ENCODE measurements around the gene RBBP4. TPM values are rescaled to one million over a fixed set of nuclear protein-coding genes. Genes with fewer than 3 reads are reported as not detected.

RBBP4 gene
- total RNA-seq, 2 donors from 2014 or later: 521 to 678 TPM

DNA sequence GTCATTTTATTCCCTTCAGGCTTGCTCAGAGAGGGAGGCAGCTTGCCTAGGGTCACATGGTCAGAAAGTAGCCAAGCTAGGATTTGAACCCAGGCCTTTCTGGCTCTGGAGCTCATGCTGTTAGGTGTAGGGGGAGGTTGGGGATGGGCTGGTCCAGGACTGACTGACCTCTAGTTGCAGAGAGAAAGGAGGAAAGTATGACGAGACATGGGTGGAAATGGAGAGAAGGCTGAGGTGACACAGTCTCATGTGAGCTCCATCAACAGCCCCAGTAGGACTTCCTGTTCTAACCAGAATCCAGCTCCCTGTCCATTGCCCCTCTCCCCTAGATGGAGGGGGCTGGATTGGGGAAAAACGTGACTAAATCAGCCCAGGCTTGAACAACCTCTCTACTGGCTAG, 67.0 kb downstream of the RBBP4 start:
- DNase-seq: no peak
- 83 to 100% methylated on average over 1 to 2 of the region's 2 CpGs for WGBS, 2 experiments (ENCODE audit: insufficient coverage in 1 of 2, insufficient read length in 1 of 2)
- no peaks in the 10 kb centered on the region for H3K27me3 ChIP-seq (ENCODE audit: control insufficient read depth, insufficient read depth, low read length, poor library complexity, severe bottlenecking)
- Mint-ChIP-seq H3K4me3 (no peak overlapping the region), H3K27me3 (ENCODE audit: insufficient read depth) (peaks cover 10% of the 10 kb centered on the region), H3K9me3 (no peaks in the 10 kb centered on the region), H3K36me3 (ENCODE audit: low read depth) (no peaks in the 10 kb centered on the region), H3K27ac (no peak overlapping the region), H3K4me1 (peaks cover 17% of the 10 kb centered on the region)
- no peak overlapping the region for H3K9ac ChIP-seq (ENCODE audit: extremely low read depth, low read length, poor library complexity, severe bottlenecking)
- H3K27ac ChIP-seq (ENCODE audit: low read depth, low read length): no peak overlapping the region
- no peaks in the 10 kb centered on the region for H3K9me3 ChIP-seq (ENCODE audit: control insufficient read depth, low read length)
- H3K36me3 ChIP-seq (ENCODE audit: control insufficient read depth, insufficient read depth, low read length): no peaks in the 10 kb centered on the region
- TF ChIP-seq, protein P1, sequence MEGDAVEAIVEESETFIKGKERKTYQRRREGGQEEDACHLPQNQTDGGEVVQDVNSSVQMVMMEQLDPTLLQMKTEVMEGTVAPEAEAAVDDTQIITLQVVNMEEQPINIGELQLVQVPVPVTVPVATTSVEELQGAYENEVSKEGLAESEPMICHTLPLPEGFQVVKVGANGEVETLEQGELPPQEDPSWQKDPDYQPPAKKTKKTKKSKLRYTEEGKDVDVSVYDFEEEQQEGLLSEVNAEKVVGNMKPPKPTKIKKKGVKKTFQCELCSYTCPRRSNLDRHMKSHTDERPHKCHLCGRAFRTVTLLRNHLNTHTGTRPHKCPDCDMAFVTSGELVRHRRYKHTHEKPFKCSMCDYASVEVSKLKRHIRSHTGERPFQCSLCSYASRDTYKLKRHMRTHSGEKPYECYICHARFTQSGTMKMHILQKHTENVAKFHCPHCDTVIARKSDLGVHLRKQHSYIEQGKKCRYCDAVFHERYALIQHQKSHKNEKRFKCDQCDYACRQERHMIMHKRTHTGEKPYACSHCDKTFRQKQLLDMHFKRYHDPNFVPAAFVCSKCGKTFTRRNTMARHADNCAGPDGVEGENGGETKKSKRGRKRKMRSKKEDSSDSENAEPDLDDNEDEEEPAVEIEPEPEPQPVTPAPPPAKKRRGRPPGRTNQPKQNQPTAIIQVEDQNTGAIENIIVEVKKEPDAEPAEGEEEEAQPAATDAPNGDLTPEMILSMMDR (conservative IDR thresholded peaks at IDR 0.05): no peak
- H3K4me3 ChIP-seq (ENCODE audit: low read length): no peak overlapping the region
- H3K4me1 ChIP-seq (ENCODE audit: control insufficient read depth, insufficient read depth, low read length): no peaks in the 10 kb centered on the region

DNA sequence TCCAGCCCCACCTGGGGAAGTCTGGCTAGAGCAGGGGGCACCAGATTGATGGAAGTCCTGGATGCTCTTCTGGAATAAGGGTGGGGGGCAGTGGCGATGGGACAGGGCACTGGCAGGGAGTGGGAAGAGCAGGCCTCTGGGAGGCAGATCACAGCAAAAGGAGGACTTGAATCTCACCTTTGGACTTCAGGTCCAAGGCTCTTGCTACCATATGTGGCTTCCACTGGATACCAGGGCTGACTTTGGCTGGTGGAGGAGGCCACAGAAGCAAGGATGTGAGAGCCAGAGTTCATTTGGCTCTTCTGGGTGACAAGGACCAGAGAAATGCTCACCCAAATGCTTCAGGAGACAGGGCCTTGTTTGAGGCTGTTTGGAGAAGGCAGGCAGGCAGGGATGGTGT, 67.5 kb downstream of the RBBP4 start:
- no peak for DNase-seq
- Mint-ChIP-seq H3K4me3 (no peak overlapping the region), H3K27ac (no peak overlapping the region), H3K9me3 (no peaks in the 10 kb centered on the region), H3K27me3 (ENCODE audit: insufficient read depth) (peaks cover 9% of the 10 kb centered on the region), H3K36me3 (ENCODE audit: low read depth) (no peaks in the 10 kb centered on the region), H3K4me1 (peaks cover 13% of the 10 kb centered on the region)
- TF ChIP-seq, protein P1 (conservative IDR thresholded peaks at IDR 0.05): no peak
- no peaks in the 10 kb centered on the region for H3K9me3 ChIP-seq (ENCODE audit: control insufficient read depth, low read length)
- no peaks in the 10 kb centered on the region for H3K36me3 ChIP-seq (ENCODE audit: control insufficient read depth, insufficient read depth, low read length)
- WGBS, 2 experiments (ENCODE audit: insufficient coverage in 1 of 2, insufficient read length in 1 of 2): 85 to 91% methylated on average over 1 of the region's 1 CpG
- H3K4me3 ChIP-seq (ENCODE audit: low read length): no peak overlapping the region
- H3K27ac ChIP-seq (ENCODE audit: low read depth, low read length): no peak overlapping the region
- no peak overlapping the region for H3K9ac ChIP-seq (ENCODE audit: extremely low read depth, low read length, poor library complexity, severe bottlenecking)
- no peaks in the 10 kb centered on the region for H3K27me3 ChIP-seq (ENCODE audit: control insufficient read depth, insufficient read depth, low read length, poor library complexity, severe bottlenecking)
- no peaks in the 10 kb centered on the region for H3K4me1 ChIP-seq (ENCODE audit: control insufficient read depth, insufficient read depth, low read length)

DNA sequence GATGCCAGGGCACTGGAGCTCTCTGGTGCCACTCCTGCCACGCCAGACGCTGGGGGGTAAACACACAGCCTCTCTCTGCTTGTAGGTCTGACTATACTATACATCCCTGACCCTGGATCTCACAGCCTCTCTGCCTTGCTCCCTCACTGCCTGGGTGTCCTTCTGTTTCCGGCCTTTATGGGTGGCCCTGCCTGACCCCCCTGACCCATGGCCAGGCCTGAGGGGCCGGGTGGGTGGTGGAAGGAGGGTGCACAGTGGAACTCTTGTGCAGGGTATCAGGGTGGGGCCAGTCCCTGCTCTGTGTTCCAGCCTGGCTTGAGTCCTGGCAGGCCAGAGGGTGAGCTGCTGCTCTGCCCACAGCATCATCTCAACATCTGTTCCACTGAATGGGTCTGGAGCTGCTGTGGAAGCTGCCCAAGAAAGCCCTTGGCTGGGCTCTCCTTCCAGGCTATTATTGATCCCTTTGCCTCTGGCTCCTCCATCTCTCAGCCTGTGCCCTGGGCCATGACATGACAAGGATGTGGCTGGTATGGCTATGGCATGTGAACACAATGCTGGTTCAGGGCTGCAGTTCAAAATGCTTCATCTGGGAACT, 68.8 kb downstream of the RBBP4 start:
- no peaks in the 10 kb centered on the region for H3K36me3 Mint-ChIP-seq (ENCODE audit: low read depth)
- no peak for DNase-seq
- Histone ChIP-seq H3K27ac (ENCODE audit: low read depth, low read length) (no peak overlapping the region), H3K36me3 (ENCODE audit: control insufficient read depth, insufficient read depth, low read length) (no peaks in the 10 kb centered on the region), H3K9me3 (ENCODE audit: control insufficient read depth, low read length) (no peaks in the 10 kb centered on the region), H3K4me1 (ENCODE audit: control insufficient read depth, insufficient read depth, low read length) (peaks cover 4% of the 10 kb centered on the region), H3K27me3 (ENCODE audit: control insufficient read depth, insufficient read depth, low read length, poor library complexity, severe bottlenecking) (no peaks in the 10 kb centered on the region), H3K4me3 (ENCODE audit: low read length) (no peak overlapping the region), H3K9ac (ENCODE audit: extremely low read depth, low read length, poor library complexity, severe bottlenecking) (no peak overlapping the region)
- H3K27ac Mint-ChIP-seq: no peak overlapping the region
- peaks cover 17% of the 10 kb centered on the region for H3K4me1 Mint-ChIP-seq
- 92 to 100% methylated on average over 2 to 4 of the region's 4 CpGs for WGBS, 2 experiments (ENCODE audit: insufficient coverage in 1 of 2, insufficient read length in 1 of 2)
- H3K9me3 Mint-ChIP-seq: no peaks in the 10 kb centered on the region
- no peak overlapping the region for H3K4me3 Mint-ChIP-seq
- peaks cover 9% of the 10 kb centered on the region for H3K27me3 Mint-ChIP-seq (ENCODE audit: insufficient read depth)
- TF ChIP-seq, protein P1 (conservative IDR thresholded peaks at IDR 0.05): no peak

All from endodermal cell (in vitro differentiated cells).